ENCODE measurements around the gene PTPRT.

- no peak for TF ChIP-seq CTCF (IDR thresholded peaks at IDR 0.05; ENCODE audit: borderline replicate concordance, extremely low read depth, low read length, poor library complexity, severe bottlenecking)
- TF ChIP-seq EZH2 (IDR thresholded peaks at IDR 0.05; ENCODE audit: borderline replicate concordance, low read depth, low read length, severe bottlenecking): no peak
These were observed 3.8 kb downstream of the PTPRT start for GRCh38 chr20:43185901-43186300.
